Measurements from ENCODE around the gene PODXL. TPM values are rescaled to one million over a fixed set of nuclear protein-coding genes. Genes with fewer than 3 reads are reported as not detected.
A peak's percentile ranks its signal among the peaks of the same experiment; 100 is the strongest.

PODXL gene
- total RNA-seq, 4 donors from 2014 or later: 13.2 to 40.2 (median 26.6) TPM

DNA sequence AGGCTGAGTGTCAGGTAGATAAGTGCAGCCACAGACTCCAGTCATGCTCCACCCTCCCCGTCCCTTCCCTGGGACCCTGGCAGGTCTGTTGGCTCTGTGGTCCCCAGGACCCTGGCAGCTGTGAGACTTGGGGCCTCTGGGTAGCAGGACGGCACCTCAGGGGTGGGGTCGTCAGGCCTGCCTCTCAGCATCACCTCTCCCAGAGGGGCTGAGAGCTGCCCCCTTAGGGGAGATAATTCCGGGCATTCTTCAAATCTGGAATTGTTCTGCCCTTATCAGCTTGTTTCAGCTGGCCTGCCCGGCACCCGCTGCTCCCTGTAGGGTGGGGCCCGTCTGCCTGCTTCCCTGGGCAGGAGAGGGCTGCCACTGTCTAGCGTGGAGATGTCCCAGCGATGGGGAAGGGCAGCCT, 23.3 kb downstream of the PODXL start:
- no peak overlapping the region for H3K4me3 ChIP-seq
- whole genome bisulfite sequencing, 2 donors (ENCODE audit: low coverage in 1 of 2): 84% methylated on average over 5 of the region's 9 CpGs; no CpG with 5 or more reads in 1 of the 2 donors
- ATAC-seq: peak; percentile 31
- TF ChIP-seq EP300 (IDR thresholded peaks at IDR 0.05) (no peak), POLR2AphosphoS5 (IDR thresholded peaks at IDR 0.05) (no peak), POLR2A (IDR thresholded peaks at IDR 0.05) (no peak)
- TF ChIP-seq, protein P1, sequence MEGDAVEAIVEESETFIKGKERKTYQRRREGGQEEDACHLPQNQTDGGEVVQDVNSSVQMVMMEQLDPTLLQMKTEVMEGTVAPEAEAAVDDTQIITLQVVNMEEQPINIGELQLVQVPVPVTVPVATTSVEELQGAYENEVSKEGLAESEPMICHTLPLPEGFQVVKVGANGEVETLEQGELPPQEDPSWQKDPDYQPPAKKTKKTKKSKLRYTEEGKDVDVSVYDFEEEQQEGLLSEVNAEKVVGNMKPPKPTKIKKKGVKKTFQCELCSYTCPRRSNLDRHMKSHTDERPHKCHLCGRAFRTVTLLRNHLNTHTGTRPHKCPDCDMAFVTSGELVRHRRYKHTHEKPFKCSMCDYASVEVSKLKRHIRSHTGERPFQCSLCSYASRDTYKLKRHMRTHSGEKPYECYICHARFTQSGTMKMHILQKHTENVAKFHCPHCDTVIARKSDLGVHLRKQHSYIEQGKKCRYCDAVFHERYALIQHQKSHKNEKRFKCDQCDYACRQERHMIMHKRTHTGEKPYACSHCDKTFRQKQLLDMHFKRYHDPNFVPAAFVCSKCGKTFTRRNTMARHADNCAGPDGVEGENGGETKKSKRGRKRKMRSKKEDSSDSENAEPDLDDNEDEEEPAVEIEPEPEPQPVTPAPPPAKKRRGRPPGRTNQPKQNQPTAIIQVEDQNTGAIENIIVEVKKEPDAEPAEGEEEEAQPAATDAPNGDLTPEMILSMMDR (IDR thresholded peaks at IDR 0.05): no peak
- peak overlapping the region in 3 of 4 donors; percentile 54 to 65 (median 60) for H3K27ac ChIP-seq
- H3K9me3 ChIP-seq: no peaks in the 10 kb centered on the region
- H3K4me1 ChIP-seq: no peaks in the 10 kb centered on the region
- H3K27me3 ChIP-seq: no peaks in the 10 kb centered on the region
- H3K36me3 ChIP-seq: no peaks in the 10 kb centered on the region

DNA sequence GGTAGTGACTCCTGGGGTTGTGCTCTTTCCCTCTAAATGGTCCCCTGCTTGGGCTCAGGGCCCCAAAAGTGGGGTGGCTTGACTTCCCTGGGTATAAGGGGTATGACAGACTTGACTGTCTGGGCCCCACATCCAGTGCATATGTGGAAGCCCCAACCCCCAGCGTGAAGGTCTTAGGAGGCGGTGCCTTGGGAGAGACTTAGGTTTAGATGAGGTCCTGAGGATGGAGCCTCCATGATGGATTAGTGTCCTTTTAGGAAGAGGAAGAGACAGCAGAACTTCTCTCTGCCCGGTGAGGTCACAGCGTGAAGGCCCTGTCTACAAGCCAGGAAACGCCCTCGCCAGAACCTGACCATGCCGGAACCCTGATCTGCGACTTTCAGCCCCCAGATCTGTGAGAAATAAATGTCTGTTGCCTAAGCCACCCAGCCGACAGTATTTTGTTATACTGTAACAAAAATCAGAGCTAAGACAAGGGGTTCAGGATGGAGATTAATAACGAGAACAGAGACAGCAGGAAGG, 23.8 kb downstream of the PODXL start:
- TF ChIP-seq POLR2A (IDR thresholded peaks at IDR 0.05) (no peak), POLR2AphosphoS5 (IDR thresholded peaks at IDR 0.05) (no peak), EP300 (IDR thresholded peaks at IDR 0.05) (no peak)
- TF ChIP-seq, protein P1 (IDR thresholded peaks at IDR 0.05): no peak
- H3K36me3 ChIP-seq: no peaks in the 10 kb centered on the region
- no peaks in the 10 kb centered on the region for H3K27me3 ChIP-seq
- 40% methylated on average over 1 of the region's 10 CpGs; no CpG with 5 or more reads in 1 of the 2 donors for WGBS, 2 donors (ENCODE audit: low coverage in 1 of 2)
- no peaks in the 10 kb centered on the region for H3K4me1 ChIP-seq
- peak overlapping the region in 3 of 4 donors; percentile 54 to 65 (median 60) for H3K27ac ChIP-seq
- H3K9me3 ChIP-seq: no peaks in the 10 kb centered on the region
- H3K4me3 ChIP-seq: no peak overlapping the region
- no peak for ATAC-seq

DNA sequence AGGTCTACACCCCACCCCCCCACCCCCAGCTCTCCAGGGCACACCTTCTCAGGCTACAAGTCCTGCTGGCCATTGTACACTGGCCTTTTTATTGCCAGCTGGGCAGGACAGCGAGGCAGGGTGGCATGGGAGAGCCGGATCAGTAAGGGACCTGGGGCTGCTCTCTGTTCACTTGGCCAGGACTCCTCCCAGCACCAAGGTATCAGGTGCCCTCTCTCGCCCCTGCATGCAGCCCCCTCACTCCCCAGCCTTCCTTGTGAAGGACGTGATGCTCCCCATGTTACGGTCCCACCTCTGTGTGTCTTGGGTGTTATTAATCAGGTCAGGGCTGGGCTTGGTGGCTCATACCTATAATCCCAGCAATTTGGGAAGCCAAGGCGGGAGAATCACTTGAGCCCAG, 26.3 kb downstream of the PODXL start:
- no peak overlapping the region for H3K4me3 ChIP-seq
- peak overlapping the region in 1 of 4 donors; percentile 26 for H3K27ac ChIP-seq
- no peaks in the 10 kb centered on the region for H3K4me1 ChIP-seq
- H3K27me3 ChIP-seq: no peaks in the 10 kb centered on the region
- TF ChIP-seq EP300 (IDR thresholded peaks at IDR 0.05) (no peak), POLR2A (IDR thresholded peaks at IDR 0.05) (no peak), POLR2AphosphoS5 (IDR thresholded peaks at IDR 0.05) (no peak)
- TF ChIP-seq, protein P1 (IDR thresholded peaks at IDR 0.05): no peak
- no peaks in the 10 kb centered on the region for H3K9me3 ChIP-seq
- ATAC-seq: no peak
- 90% methylated on average over 3 of the region's 6 CpGs; no CpG with 5 or more reads in 1 of the 2 donors for WGBS, 2 donors (ENCODE audit: low coverage in 1 of 2)
- no peaks in the 10 kb centered on the region for H3K36me3 ChIP-seq

DNA sequence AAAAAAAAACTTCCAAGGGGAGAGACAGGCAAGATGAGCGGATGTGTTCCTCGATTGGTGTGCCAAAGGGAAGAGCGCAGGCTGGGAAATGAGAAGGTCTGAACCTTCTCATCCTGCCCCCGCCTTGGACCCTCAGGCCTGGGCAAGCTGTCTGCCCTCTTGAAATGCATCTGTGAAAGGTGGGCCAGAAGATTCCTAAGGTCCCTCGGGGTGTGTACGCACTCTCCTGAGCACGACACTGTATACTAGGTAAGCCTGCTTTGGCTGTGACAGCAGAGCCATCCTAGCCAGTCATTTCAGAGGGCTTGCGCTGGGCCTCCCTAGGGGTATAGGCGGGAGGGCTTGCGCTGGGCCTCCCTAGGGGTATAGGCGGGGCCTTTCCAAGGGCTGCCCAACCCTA, 26.8 kb downstream of the PODXL start:
- ATAC-seq: no peak
- no peak for TF ChIP-seq POLR2A (IDR thresholded peaks at IDR 0.05)
- TF ChIP-seq, protein P1 (IDR thresholded peaks at IDR 0.05): no peak
- TF ChIP-seq EP300 (IDR thresholded peaks at IDR 0.05): no peak
- TF ChIP-seq POLR2AphosphoS5 (IDR thresholded peaks at IDR 0.05): no peak
- Histone ChIP-seq H3K4me3 (no peak overlapping the region), H3K4me1 (no peaks in the 10 kb centered on the region), H3K36me3 (no peaks in the 10 kb centered on the region), H3K27ac (peak overlapping the region in 1 of 4 donors; percentile 26), H3K27me3 (no peaks in the 10 kb centered on the region), H3K9me3 (no peaks in the 10 kb centered on the region)
- 74 to 93% methylated on average over 2 to 5 of the region's 11 CpGs for WGBS, 2 donors (ENCODE audit: low coverage in 1 of 2)

DNA sequence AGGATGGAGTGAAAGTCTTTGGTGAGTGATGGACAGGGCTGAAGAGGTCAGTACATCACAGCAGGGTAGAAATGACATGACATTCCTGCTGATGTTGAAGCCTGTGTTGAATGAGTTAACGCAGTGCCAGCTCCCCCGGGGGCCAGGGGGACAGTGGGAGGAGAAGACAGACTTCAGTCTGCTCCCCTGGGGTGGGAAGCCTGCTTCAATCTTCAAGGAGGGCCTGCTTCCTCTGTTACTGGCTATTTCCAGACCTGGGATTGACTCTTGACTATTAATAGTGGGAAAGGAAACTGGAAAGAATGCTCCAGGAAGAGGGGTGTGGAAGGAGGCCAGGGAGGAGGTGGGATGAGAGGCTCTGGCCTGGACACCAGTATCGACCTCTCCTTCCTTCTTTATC, 27.2 kb downstream of the PODXL start:
- H3K27ac ChIP-seq: peak overlapping the region in 1 of 4 donors; percentile 26
- H3K36me3 ChIP-seq: no peaks in the 10 kb centered on the region
- WGBS, 2 donors (ENCODE audit: low coverage in 1 of 2): 20 to 80% methylated on average over 1 to 3 of the region's 3 CpGs
- ATAC-seq: no peak
- H3K4me1 ChIP-seq: no peaks in the 10 kb centered on the region
- TF ChIP-seq POLR2AphosphoS5 (IDR thresholded peaks at IDR 0.05) (no peak), POLR2A (IDR thresholded peaks at IDR 0.05) (no peak), EP300 (IDR thresholded peaks at IDR 0.05) (no peak)
- TF ChIP-seq, protein P1 (IDR thresholded peaks at IDR 0.05): no peak
- no peaks in the 10 kb centered on the region for H3K27me3 ChIP-seq
- no peak overlapping the region for H3K4me3 ChIP-seq
- no peaks in the 10 kb centered on the region for H3K9me3 ChIP-seq

All from gastroesophageal sphincter (tissue), 4 donors.